SK-N-MC (cell line): ENCODE data around the gene GNAO1.

ENCODE experiments used
- EZH2 ChIP-seq: fragments of 200-600 bp; sonication (generic); IDR thresholded peaks from one replicate; pipeline ENCODE4 v1.6.1; 2017; ENCODE audit warnings: antibody characterized with exemption
- FOXP2 ChIP-seq: optimal IDR thresholded peaks from 2 replicates; pipeline ENCODE3; 2011; ENCODE audit warnings: mild to moderate bottlenecking, moderate library complexity; ENCODE audit not compliant: insufficient read depth; ENCODE audit errors: extremely low read length, control extremely low read depth
- POLR2AphosphoS5 ChIP-seq: IDR thresholded peaks from 2 replicates; pipeline ENCODE4 v1.6.1; 2012; ENCODE audit warnings: mild to moderate bottlenecking, low read depth, low read length, borderline replicate concordance

- TF ChIP-seq EZH2, result no peak
- TF ChIP-seq POLR2AphosphoS5, result no peak
- no peak for TF ChIP-seq FOXP2
Observed at GRCh38 chr16:56278196-56278855, 87.0 kb downstream of the GNAO1 start.
